H9 (cell line): Measurements from ENCODE around the gene ELOA2. TPM values are rescaled to one million over a fixed set of nuclear protein-coding genes. Genes with fewer than 3 reads are reported as not detected.
"Not testable (repeated sequence)": the region's sequence is repeated elsewhere in the genome, so short reads cannot be mapped to it uniquely, and the experiment has no call there.

ENCODE experiments used
- DNase-seq: peaks from one replicate; pipeline ENCODE4 v3.0.0-alpha.2; 2017
- H2AFZ ChIP-seq: one replicate; pipeline ENCODE4 v1.6.1; 2013; ENCODE audit warnings: mild to moderate bottlenecking, low read length, control low read depth, moderate library complexity
- H2AK5ac ChIP-seq: 2 replicates; pipeline ENCODE4 v1.6.1; 2013; ENCODE audit warnings: low read length, control low read depth, mixed read lengths; ENCODE audit not compliant: insufficient read length
- H2BK120ac ChIP-seq: one replicate; pipeline ENCODE4 v1.6.1; 2013; ENCODE audit warnings: low read depth, mild to moderate bottlenecking, low read length, control low read depth, inconsistent platforms; ENCODE audit not compliant: poor library complexity, severe bottlenecking
- H2BK12ac ChIP-seq: 2 replicates; pipeline ENCODE4 v1.6.1; 2013; ENCODE audit warnings: low read length, control low read depth, mixed read lengths, low read depth; ENCODE audit not compliant: insufficient read length
- H2BK15ac ChIP-seq: 2 replicates; pipeline ENCODE4 v1.6.1; 2013; ENCODE audit warnings: low read depth, low read length, control low read depth
- H2BK20ac ChIP-seq: one replicate; pipeline ENCODE4 v1.6.1; 2013; ENCODE audit warnings: low read depth, mild to moderate bottlenecking, low read length, control low read depth, inconsistent platforms; ENCODE audit not compliant: poor library complexity, severe bottlenecking
- H2BK5ac ChIP-seq: 2 replicates; pipeline ENCODE4 v1.6.1; 2013; ENCODE audit warnings: low read length, control low read depth, mixed read lengths; ENCODE audit not compliant: insufficient read length
- H3K14ac ChIP-seq: 2 replicates; pipeline ENCODE4 v1.6.1; 2013; ENCODE audit warnings: low read length, control low read depth; ENCODE audit not compliant: insufficient read depth
- H3K18ac ChIP-seq: 2 replicates; pipeline ENCODE4 v1.6.1; 2013; ENCODE audit warnings: low read depth, mild to moderate bottlenecking, mixed read lengths, low read length, control low read depth; ENCODE audit not compliant: insufficient read length
- H3K23ac ChIP-seq: 2 replicates; pipeline ENCODE4 v1.6.1; 2013; ENCODE audit warnings: low read length, control low read depth, mixed read lengths, low read depth; ENCODE audit not compliant: insufficient read length
- H3K23me2 ChIP-seq: 2 replicates; pipeline ENCODE4 v1.6.1; 2013; ENCODE audit warnings: low read depth, mild to moderate bottlenecking, mixed read lengths, low read length, control low read depth; ENCODE audit not compliant: insufficient read length, poor library complexity, severe bottlenecking
- H3K27ac ChIP-seq: 2 replicates; pipeline ENCODE4 v1.5.1; 2013; ENCODE audit warnings: low read length, control low read depth, mixed read lengths, low read depth; ENCODE audit not compliant: insufficient read length
- H3K27me3 ChIP-seq: 2 replicates; pipeline ENCODE4 v1.6.1; 2013; ENCODE audit warnings: low read length, control low read depth, inconsistent platforms; ENCODE audit not compliant: insufficient read depth
- H3K4ac ChIP-seq: 2 replicates; pipeline ENCODE4 v1.6.1; 2013; ENCODE audit warnings: low read depth, mild to moderate bottlenecking, control low read depth, inconsistent platforms, low read length, moderate library complexity
- H3K4me1 ChIP-seq: 2 replicates; pipeline ENCODE4 v1.6.1; 2013; ENCODE audit warnings: low read length, control low read depth, inconsistent platforms; ENCODE audit not compliant: insufficient read depth
- H3K4me2 ChIP-seq: 2 replicates; pipeline ENCODE4 v1.6.1; 2013; ENCODE audit warnings: low read length, control low read depth, mixed read lengths; ENCODE audit not compliant: insufficient read length, insufficient read depth
- H3K56ac ChIP-seq: 2 replicates; pipeline ENCODE4 v1.6.1; 2013; ENCODE audit warnings: low read depth, mild to moderate bottlenecking, mixed read lengths, low read length, control low read depth; ENCODE audit not compliant: insufficient read length
- H3K79me1 ChIP-seq: 2 replicates; pipeline ENCODE4 v1.6.1; 2013; ENCODE audit warnings: low read depth, mild to moderate bottlenecking, moderate library complexity, low read length, control low read depth, inconsistent platforms; ENCODE audit not compliant: insufficient read depth, poor library complexity, severe bottlenecking
- H3K79me2 ChIP-seq: 2 replicates; pipeline ENCODE4 v1.6.1; 2013; ENCODE audit warnings: low read length, control low read depth, inconsistent platforms; ENCODE audit not compliant: insufficient read depth
- H3K9ac ChIP-seq: 2 replicates; pipeline ENCODE4 v1.6.1; 2013; ENCODE audit warnings: low read length, control low read depth, mixed read lengths; ENCODE audit not compliant: insufficient read length; ENCODE audit errors: extremely low read depth
- H3K9me3 ChIP-seq: one replicate; pipeline ENCODE4 v1.6.1; 2013; ENCODE audit warnings: low read depth, low read length, inconsistent platforms; ENCODE audit not compliant: control insufficient read depth
- H3T11ph ChIP-seq: one replicate; pipeline ENCODE4 v1.6.1; 2013; ENCODE audit warnings: mild to moderate bottlenecking, low read length, control low read depth, inconsistent platforms
- H4K20me1 ChIP-seq: one replicate; pipeline ENCODE4 v1.6.1; 2013; ENCODE audit not compliant: control insufficient read depth, insufficient read length, insufficient read depth
- H4K5ac ChIP-seq: 2 replicates; pipeline ENCODE4 v1.6.1; 2013; ENCODE audit warnings: low read depth, mild to moderate bottlenecking, mixed read lengths, low read length, control low read depth; ENCODE audit not compliant: insufficient read length
- H4K8ac ChIP-seq: replicated peaks from 2 replicates; pipeline ENCODE4 v1.6.1; 2013; ENCODE audit warnings: low read length, control low read depth, mixed read lengths, low read depth; ENCODE audit not compliant: insufficient read length
- H4K91ac ChIP-seq: 2 replicates; pipeline ENCODE4 v1.6.1; 2013; ENCODE audit warnings: low read depth, mild to moderate bottlenecking, moderate library complexity, mixed read lengths, low read length, control low read depth; ENCODE audit not compliant: insufficient read length
- H3K27ac Mint-ChIP-seq, 3 experiments: 2 replicates in 2 of 3; 3 replicates in 1 of 3; pipeline ENCODE4 v1.8.0; 2020 to 2021; ENCODE audit warnings: mixed read lengths in 3 of 3, mild to moderate bottlenecking in 1 of 3, moderate library complexity in 1 of 3
- H3K27me3 Mint-ChIP-seq: 2 replicates; pipeline ENCODE4 v1.8.0; 2021; ENCODE audit warnings: low read depth, mild to moderate bottlenecking, moderate library complexity, mixed read lengths
- H3K36me3 Mint-ChIP-seq, 3 experiments: 2 replicates in 2 of 3; 3 replicates in 1 of 3; pipeline ENCODE4 v1.8.0; 2020 to 2021; ENCODE audit warnings: low read depth in 3 of 3, mixed read lengths in 3 of 3; ENCODE audit not compliant: insufficient read depth in 1 of 3
- H3K4me1 Mint-ChIP-seq, 2 experiments: 2 replicates each; pipeline ENCODE4 v1.8.0; 2020; ENCODE audit warnings: mixed read lengths in 2 of 2
- H3K4me3 Mint-ChIP-seq, 2 experiments: 2 replicates in 1 of 2; 3 replicates in 1 of 2; pipeline ENCODE4 v1.8.0; 2020 to 2021; ENCODE audit warnings: mild to moderate bottlenecking in 2 of 2, mixed read lengths in 2 of 2, moderate library complexity in 1 of 2
- H3K9me3 Mint-ChIP-seq, 2 experiments: 2 replicates in 1 of 2; 3 replicates in 1 of 2; pipeline ENCODE4 v1.8.0; 2020; ENCODE audit warnings: mild to moderate bottlenecking in 2 of 2, mixed read lengths in 2 of 2, moderate library complexity in 1 of 2
- WGBS: extraction: QIAGEN DNeasy Blood & Tissue Kit; methylation state at CpG from one replicate; pipeline ENCODE4 v1.1.7; 2013; ENCODE audit warnings: missing lambda C conversion rate, low lambda C conversion rate, mixed read lengths; ENCODE audit not compliant: insufficient read length; ENCODE audit errors: extremely low coverage; 5-methylcytosine and 5-hydroxymethylcytosine counted together
- total RNA-seq: library from RNA; stranded (reverse); gene quantifications from 2 replicates; pipeline ENCODE4 v1.2.1, GENCODE V29; 2021

ELOA2 gene
- total RNA-seq, 1 experiment from 2014 or later: not detected

DNA sequence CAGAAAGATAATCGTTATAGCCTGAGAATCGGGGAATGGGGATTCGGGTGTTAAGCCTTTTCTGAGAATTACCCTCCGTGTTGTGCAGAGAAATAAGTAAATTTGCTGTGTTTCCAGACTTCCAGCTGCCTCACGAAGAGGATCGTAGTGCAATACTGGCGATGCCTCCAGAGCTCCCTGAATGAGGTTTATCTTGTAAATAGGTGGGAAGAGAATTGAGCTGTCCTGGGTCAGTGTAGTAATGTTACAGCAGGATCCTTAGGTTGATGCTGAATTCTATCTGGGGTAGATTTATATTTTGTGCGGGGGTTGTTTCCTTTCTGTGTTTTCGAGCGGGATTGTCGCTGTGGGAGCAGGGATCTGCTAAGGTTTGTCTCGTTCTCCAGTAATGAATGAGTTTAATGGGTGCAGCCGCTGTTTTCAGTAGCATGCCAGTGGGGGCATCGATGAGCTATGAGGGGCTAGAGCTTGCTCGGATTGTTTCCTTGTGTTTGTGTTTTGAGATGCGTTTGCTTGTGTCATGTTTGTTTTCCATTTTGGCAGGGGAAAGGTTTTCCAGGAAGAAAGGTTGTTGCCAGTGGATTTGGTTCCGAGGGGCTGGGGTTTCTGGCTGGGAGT lies 9.8 kb downstream of the ELOA2 start:
- H3K9me3 ChIP-seq, H3K23me2 ChIP-seq, H3K27ac ChIP-seq, H4K8ac ChIP-seq, H3K9ac ChIP-seq, H3K79me2 ChIP-seq, H3K27me3 ChIP-seq, H3K18ac ChIP-seq, H3K9me3 Mint-ChIP-seq, H3K4me1 ChIP-seq, H3K4me1 Mint-ChIP-seq, H3T11ph ChIP-seq, H2BK12ac ChIP-seq, H3K23ac ChIP-seq, H3K4me3 Mint-ChIP-seq, H2BK120ac ChIP-seq, H2AK5ac ChIP-seq, H3K27me3 Mint-ChIP-seq, H3K56ac ChIP-seq, H4K5ac ChIP-seq, H3K4me2 ChIP-seq, H4K20me1 ChIP-seq, H3K14ac ChIP-seq, H3K36me3 Mint-ChIP-seq, H2BK5ac ChIP-seq, H2BK20ac ChIP-seq, H3K27ac Mint-ChIP-seq, H4K91ac ChIP-seq, DNase-seq, H3K4ac ChIP-seq, H2BK15ac ChIP-seq, H3K79me1 ChIP-seq, H2AFZ ChIP-seq: not testable (repeated sequence)
- WGBS: no CpG with 5 or more reads among the region's 17 CpGs

DNA sequence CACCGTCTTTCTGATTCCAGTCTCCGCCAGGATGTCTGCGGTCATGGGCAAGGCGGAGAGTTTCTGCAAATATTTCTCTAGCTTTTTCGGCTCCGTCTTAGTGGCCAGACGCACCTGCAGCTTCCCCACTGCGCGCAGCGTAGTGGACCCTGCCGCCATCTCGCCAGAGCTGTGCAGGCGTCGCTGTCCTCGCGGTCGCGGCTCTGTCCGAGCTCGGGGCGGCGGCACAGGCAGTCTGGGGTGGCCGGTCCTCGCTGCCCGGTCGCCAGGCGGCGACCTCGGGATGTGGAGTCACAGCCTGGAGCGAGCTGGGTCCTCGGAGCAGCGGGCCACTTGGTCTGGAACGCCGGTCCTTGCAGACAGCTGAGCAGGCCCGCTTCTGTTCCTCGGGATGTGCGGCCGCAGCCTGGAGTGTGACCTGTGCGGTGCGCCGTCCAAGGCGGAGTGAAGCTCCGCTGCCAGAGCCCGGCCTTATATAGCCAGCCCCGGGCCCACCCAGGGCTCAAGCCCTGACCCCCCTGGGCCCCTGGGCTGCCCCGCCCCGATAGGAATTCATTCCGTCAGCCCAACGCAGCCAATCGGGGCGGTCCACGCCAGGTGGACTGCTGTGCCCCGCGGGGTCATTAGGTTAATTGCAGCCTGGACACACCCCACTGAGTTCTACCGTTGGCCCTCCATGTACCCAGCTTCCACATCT lies 11.5 kb downstream of the ELOA2 start:
- not testable (repeated sequence) for H3K79me1 ChIP-seq, H3K56ac ChIP-seq, H3K27me3 ChIP-seq, H2BK20ac ChIP-seq, H3K9me3 Mint-ChIP-seq, H4K91ac ChIP-seq, H2BK12ac ChIP-seq, H3T11ph ChIP-seq, H2AK5ac ChIP-seq, H3K9me3 ChIP-seq, H3K23me2 ChIP-seq, H3K23ac ChIP-seq, H4K5ac ChIP-seq, H3K27ac ChIP-seq, H3K36me3 Mint-ChIP-seq, H3K4me2 ChIP-seq, H3K27ac Mint-ChIP-seq, H4K8ac ChIP-seq, H3K4me3 Mint-ChIP-seq, H3K79me2 ChIP-seq, H2AFZ ChIP-seq, H4K20me1 ChIP-seq, H2BK15ac ChIP-seq, H3K27me3 Mint-ChIP-seq, DNase-seq, H3K4me1 Mint-ChIP-seq, H2BK120ac ChIP-seq, H3K14ac ChIP-seq, H3K4me1 ChIP-seq, H3K9ac ChIP-seq, H3K18ac ChIP-seq, H2BK5ac ChIP-seq, H3K4ac ChIP-seq
- WGBS: no CpG with 5 or more reads among the region's 55 CpGs
